SU-DHL-6 (cell line): ENCODE data around the gene ELF4.

Experiments used
- CTCF ChIP-seq: fragments of 200-600 bp; sonication (generic); IDR thresholded peaks from one replicate; pipeline ENCODE4 v1.5.1; 2017; ENCODE audit warnings: antibody characterized with exemption, mild to moderate bottlenecking, low read length, moderate library complexity; ENCODE audit not compliant: insufficient read depth, poor library complexity, severe bottlenecking
- EZH2phosphoT487 ChIP-seq: fragments of 200-600 bp; sonication (generic), shearing (Covaris generic); conservative IDR thresholded peaks from 2 replicates; pipeline ENCODE4 v1.6.1; 2018; ENCODE audit warnings: mild to moderate bottlenecking, antibody characterized with exemption, low read length, moderate library complexity, mixed read lengths

- no peak for TF ChIP-seq CTCF
- TF ChIP-seq EZH2phosphoT487, result no peak
These were observed at the start of gene ELF4 for GRCh38 chrX:130110379-130111219.
